Muscle layer of colon (tissue), 2 donors: Measurements from ENCODE around the gene RNASEH2C.
"Not testable (repeated sequence)": the region's sequence is repeated elsewhere in the genome, so short reads cannot be mapped to it uniquely, and the experiment has no call there.

Source experiments
- H3K27ac ChIP-seq: one replicate; pipeline ENCODE4 v1.7.0; 2013; ENCODE audit warnings: low read depth, mild to moderate bottlenecking, low read length, moderate library complexity
- H3K27me3 ChIP-seq, 2 donors: one replicate each; pipeline ENCODE4 v1.7.0; 2013; ENCODE audit warnings: low read length in 2 of 2, mild to moderate bottlenecking in 2 of 2; ENCODE audit not compliant: insufficient read depth in 2 of 2, control insufficient read depth in 1 of 2
- H3K36me3 ChIP-seq: one replicate; pipeline ENCODE4 v1.7.0; 2013; ENCODE audit warnings: mild to moderate bottlenecking, low read length; ENCODE audit not compliant: insufficient read depth
- H3K4me1 ChIP-seq: one replicate; pipeline ENCODE4 v1.7.0; 2013; ENCODE audit warnings: mild to moderate bottlenecking, low read length; ENCODE audit not compliant: insufficient read depth
- H3K4me3 ChIP-seq, 2 donors: one replicate each; pipeline ENCODE4 v1.7.0; 2013; ENCODE audit warnings: low read length in 2 of 2, low read depth in 1 of 2, mild to moderate bottlenecking in 1 of 2, moderate library complexity in 1 of 2
- H3K9ac ChIP-seq: one replicate; pipeline ENCODE4 v1.7.0; 2013; ENCODE audit warnings: low read length
- H3K9me3 ChIP-seq: one replicate; pipeline ENCODE4 v1.7.0; 2013; ENCODE audit warnings: mild to moderate bottlenecking, low read length
- donor health status: abdominal sarcoma.
- donor health status: Adenocarcinoma of cecum.

The RNASEH2C gene

GRCh38 chr11:65703846-65704245 is 16.8 kb downstream of the RNASEH2C start:
- no peaks in the 10 kb centered on the region for H3K36me3 ChIP-seq
- no peaks in the 10 kb centered on the region for H3K27me3 ChIP-seq
- no peaks in the 10 kb centered on the region for H3K9me3 ChIP-seq
- H3K9ac ChIP-seq: no peak overlapping the region
- no peak overlapping the region for H3K27ac ChIP-seq
- H3K4me1 ChIP-seq: no peaks in the 10 kb centered on the region
- H3K4me3 ChIP-seq: no peak overlapping the region

- Histone ChIP-seq H3K4me3 (no peak overlapping the region), H3K9ac (no peak overlapping the region), H3K9me3 (no peaks in the 10 kb centered on the region), H3K27ac (no peak overlapping the region), H3K4me1 (no peaks in the 10 kb centered on the region), H3K36me3 (no peaks in the 10 kb centered on the region), H3K27me3 (no peaks in the 10 kb centered on the region)
Measured at GRCh38 chr11:65701686-65702085, 18.9 kb downstream of the RNASEH2C start.

- Histone ChIP-seq H3K9ac (no peak overlapping the region), H3K4me3 (no peak overlapping the region), H3K9me3 (no peaks in the 10 kb centered on the region), H3K27ac (no peak overlapping the region), H3K27me3 (no peaks in the 10 kb centered on the region), H3K36me3 (no peaks in the 10 kb centered on the region), H3K4me1 (no peaks in the 10 kb centered on the region)
Measured at GRCh38 chr11:65700399-65700798, 20.2 kb downstream of the RNASEH2C start.

- no peak overlapping the region for H3K27ac ChIP-seq
- H3K36me3 ChIP-seq: no peaks in the 10 kb centered on the region
- no peaks in the 10 kb centered on the region for H3K27me3 ChIP-seq
- H3K9ac ChIP-seq: no peak overlapping the region
- H3K4me1 ChIP-seq: no peaks in the 10 kb centered on the region
- no peaks in the 10 kb centered on the region for H3K9me3 ChIP-seq
- no peak overlapping the region for H3K4me3 ChIP-seq
Measured at GRCh38 chr11:65699306-65699705, 21.3 kb downstream of the RNASEH2C start.

GRCh38 chr11:65698205-65698604 is 22.4 kb downstream of the RNASEH2C start:
- Histone ChIP-seq H3K36me3 (no peaks in the 10 kb centered on the region), H3K27ac (no peak overlapping the region), H3K27me3 (no peaks in the 10 kb centered on the region), H3K9me3 (no peaks in the 10 kb centered on the region), H3K4me3 (no peak overlapping the region), H3K9ac (no peak overlapping the region), H3K4me1 (no peaks in the 10 kb centered on the region)

GRCh38 chr11:65696802-65697552 is 23.6 kb downstream of the RNASEH2C start:
- Histone ChIP-seq H3K27me3 (no peaks in the 10 kb centered on the region), H3K27ac (no peak overlapping the region), H3K36me3 (no peaks in the 10 kb centered on the region), H3K9ac (no peak overlapping the region), H3K4me1 (no peaks in the 10 kb centered on the region), H3K9me3 (no peaks in the 10 kb centered on the region), H3K4me3 (no peak overlapping the region)

GRCh38 chr11:65695459-65696241 is 24.9 kb downstream of the RNASEH2C start:
- no peaks in the 10 kb centered on the region for H3K9me3 ChIP-seq
- no peak overlapping the region for H3K4me3 ChIP-seq
- no peaks in the 10 kb centered on the region for H3K4me1 ChIP-seq
- no peaks in the 10 kb centered on the region for H3K27me3 ChIP-seq
- no peak overlapping the region for H3K27ac ChIP-seq
- no peaks in the 10 kb centered on the region for H3K36me3 ChIP-seq
- no peak overlapping the region for H3K9ac ChIP-seq

GRCh38 chr11:65692367-65692766 is 28.2 kb downstream of the RNASEH2C start:
- H3K9ac ChIP-seq: no peak overlapping the region
- no peak overlapping the region for H3K27ac ChIP-seq
- no peaks in the 10 kb centered on the region for H3K36me3 ChIP-seq
- no peaks in the 10 kb centered on the region for H3K9me3 ChIP-seq
- H3K4me1 ChIP-seq: no peaks in the 10 kb centered on the region
- H3K27me3 ChIP-seq: no peaks in the 10 kb centered on the region
- no peak overlapping the region for H3K4me3 ChIP-seq

GRCh38 chr11:65691847-65692246 is 28.8 kb downstream of the RNASEH2C start:
- not testable (repeated sequence) for H3K4me3 ChIP-seq, H3K27me3 ChIP-seq, H3K9me3 ChIP-seq, H3K36me3 ChIP-seq, H3K27ac ChIP-seq, H3K4me1 ChIP-seq, H3K9ac ChIP-seq

GRCh38 chr11:65685981-65686380 is 34.6 kb downstream of the RNASEH2C start:
- no peak overlapping the region for H3K9ac ChIP-seq
- no peak overlapping the region for H3K27ac ChIP-seq
- H3K36me3 ChIP-seq: no peaks in the 10 kb centered on the region
- no peaks in the 10 kb centered on the region for H3K27me3 ChIP-seq
- no peak overlapping the region for H3K4me3 ChIP-seq
- no peaks in the 10 kb centered on the region for H3K9me3 ChIP-seq
- peaks cover 6% of the 10 kb centered on the region for H3K4me1 ChIP-seq

- H3K27me3 ChIP-seq, H3K9me3 ChIP-seq, H3K4me1 ChIP-seq, H3K36me3 ChIP-seq, H3K27ac ChIP-seq, H3K9ac ChIP-seq, H3K4me3 ChIP-seq: not testable (repeated sequence)
Measured at GRCh38 chr11:65683480-65683879, 37.1 kb downstream of the RNASEH2C start.
